DND-41 (cell line): ENCODE data around the gene SORBS1.

ENCODE experiments used
- ATAC-seq: fragments of 200-7000 bp; cut with Tn5 transposase; 3 replicates; pipeline ENCODE4 v1.9.1; 2021; ENCODE audit warnings: low read depth; ENCODE audit not compliant: insufficient read depth
- DNase-seq: peaks from one replicate; pipeline ENCODE4 v3.0.0-alpha.2; 2020
- H2AFZ ChIP-seq: 2 replicates; pipeline ENCODE4 v1.6.0; 2012; ENCODE audit warnings: low read depth, low read length
- H3K27ac ChIP-seq: 2 replicates; pipeline ENCODE4 v1.5.1; 2012; ENCODE audit warnings: low read length, inconsistent platforms
- H3K27me3 ChIP-seq: fragments of 200-600 bp; sonication (generic); 2 replicates; pipeline ENCODE4 v1.6.0; 2012; ENCODE audit warnings: low read length, mild to moderate bottlenecking, inconsistent platforms; ENCODE audit not compliant: insufficient read depth, poor library complexity
- H3K36me3 ChIP-seq: 2 replicates; pipeline ENCODE4 v1.5.1; 2012; ENCODE audit warnings: low read length, inconsistent platforms; ENCODE audit not compliant: insufficient read depth
- H3K4me1 ChIP-seq: 2 replicates; pipeline ENCODE4 v1.5.1; 2012; ENCODE audit warnings: mild to moderate bottlenecking, low read length; ENCODE audit not compliant: insufficient read depth
- H3K4me2 ChIP-seq: 2 replicates; pipeline ENCODE4 v1.6.0; 2012; ENCODE audit warnings: mild to moderate bottlenecking, moderate library complexity, low read length, inconsistent platforms; ENCODE audit not compliant: insufficient read depth
- H3K4me3 ChIP-seq, 2 experiments: fragments of 200-600 bp in 1 of 2; shearing (Covaris generic) in 1 of 2; 2 replicates each; pipeline ENCODE4 v1.5.1; 2012 to 2016; ENCODE audit warnings: inconsistent platforms in 2 of 2, low read length in 2 of 2, mild to moderate bottlenecking in 2 of 2, low read depth in 1 of 2, moderate library complexity in 1 of 2
- H3K79me2 ChIP-seq: 2 replicates; pipeline ENCODE4 v1.6.0; 2012; ENCODE audit warnings: low read length, inconsistent platforms; ENCODE audit not compliant: insufficient read depth
- H3K9ac ChIP-seq: 2 replicates; pipeline ENCODE4 v1.6.0; 2012; ENCODE audit warnings: low read depth, mild to moderate bottlenecking, inconsistent platforms, low read length, moderate library complexity
- H3K9me3 ChIP-seq: 2 replicates; pipeline ENCODE4 v1.5.1; 2012; ENCODE audit warnings: low read length, moderate library complexity, mild to moderate bottlenecking, inconsistent platforms; ENCODE audit not compliant: insufficient read depth, severe bottlenecking
- H4K20me1 ChIP-seq: 2 replicates; pipeline ENCODE4 v1.6.0; 2012; ENCODE audit warnings: low read length; ENCODE audit not compliant: insufficient read depth
- CTCF ChIP-seq: IDR thresholded peaks from 2 replicates; pipeline ENCODE4 v1.5.1; 2012; ENCODE audit warnings: borderline replicate concordance, low read length, moderate library complexity, mild to moderate bottlenecking; ENCODE audit not compliant: poor library complexity, severe bottlenecking; ENCODE audit errors: extremely low read depth
- EZH2 ChIP-seq: IDR thresholded peaks from 3 replicates; pipeline ENCODE4 v1.6.1; 2012; ENCODE audit warnings: borderline replicate concordance, low read depth, mild to moderate bottlenecking, moderate library complexity, low read length, inconsistent platforms; ENCODE audit not compliant: severe bottlenecking

The SORBS1 gene

GRCh38 chr10:95464280-95464679, 96.9 kb downstream of the SORBS1 start:
- no peak for ATAC-seq
- no peaks in the 10 kb centered on the region for H3K79me2 ChIP-seq
- H3K27ac ChIP-seq, result no peak overlapping the region
- no peaks in the 10 kb centered on the region for H3K9me3 ChIP-seq
- no peak overlapping the region for H3K9ac ChIP-seq
- H3K4me2 ChIP-seq, result no peak overlapping the region
- H3K36me3 ChIP-seq, result no peaks in the 10 kb centered on the region
- peaks cover 15% of the 10 kb centered on the region for H3K27me3 ChIP-seq
- no peak overlapping the region for H3K4me3 ChIP-seq
- no peaks in the 10 kb centered on the region for H4K20me1 ChIP-seq
- no peak overlapping the region for H2AFZ ChIP-seq
- H3K4me1 ChIP-seq, result no peaks in the 10 kb centered on the region
- TF ChIP-seq CTCF (no peak), EZH2 (no peak)
- DNase-seq, result no peak

- no peak overlapping the region for H2AFZ ChIP-seq
- peaks cover 18% of the 10 kb centered on the region for H3K27me3 ChIP-seq
- H3K4me1 ChIP-seq, result no peaks in the 10 kb centered on the region
- H3K4me3 ChIP-seq, result no peak overlapping the region
- no peaks in the 10 kb centered on the region for H3K9me3 ChIP-seq
- no peaks in the 10 kb centered on the region for H4K20me1 ChIP-seq
- no peaks in the 10 kb centered on the region for H3K79me2 ChIP-seq
- ATAC-seq (no peak), DNase-seq (no peak)
- no peak overlapping the region for H3K9ac ChIP-seq
- TF ChIP-seq CTCF (no peak), EZH2 (no peak)
- H3K27ac ChIP-seq, result no peak overlapping the region
- no peaks in the 10 kb centered on the region for H3K36me3 ChIP-seq
- no peak overlapping the region for H3K4me2 ChIP-seq
Observed at GRCh38 chr10:95462740-95463667, 98.2 kb downstream of the SORBS1 start.

- Histone ChIP-seq H3K4me2 (no peak overlapping the region), H3K27ac (no peak overlapping the region), H3K27me3 (peaks cover 24% of the 10 kb centered on the region), H2AFZ (no peak overlapping the region), H3K79me2 (no peaks in the 10 kb centered on the region), H3K4me1 (no peaks in the 10 kb centered on the region), H4K20me1 (no peaks in the 10 kb centered on the region), H3K9me3 (no peaks in the 10 kb centered on the region), H3K4me3 (no peak overlapping the region), H3K9ac (no peak overlapping the region), H3K36me3 (no peaks in the 10 kb centered on the region)
- TF ChIP-seq EZH2 (no peak), CTCF (no peak)
- ATAC-seq (no peak), DNase-seq (no peak)
Observed at GRCh38 chr10:95461611-95462010, 99.6 kb downstream of the SORBS1 start.
